ENCODE measurements around the gene NT5C3A.

NT5C3A gene

DNA sequence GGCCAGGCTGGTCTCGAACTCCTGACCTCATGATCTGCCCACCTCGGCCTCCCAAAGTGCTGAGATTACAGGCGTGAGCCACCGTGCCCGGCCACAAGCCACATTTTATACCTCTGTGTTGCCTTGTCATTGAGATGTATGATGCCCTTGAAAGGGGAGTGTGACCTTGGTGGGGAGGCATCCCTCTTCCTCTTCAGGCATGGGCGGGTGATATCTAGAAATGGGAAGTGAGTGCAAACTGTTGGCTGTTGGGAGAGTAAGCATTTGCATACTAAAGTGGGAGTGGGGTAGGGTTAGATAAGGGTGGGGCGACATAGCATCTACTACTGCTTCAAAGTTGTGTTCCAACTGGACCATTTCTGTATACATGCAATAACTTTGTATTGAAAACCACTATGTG, 26.6 kb upstream of the NT5C3A start:
- TF ChIP-seq, protein P1, sequence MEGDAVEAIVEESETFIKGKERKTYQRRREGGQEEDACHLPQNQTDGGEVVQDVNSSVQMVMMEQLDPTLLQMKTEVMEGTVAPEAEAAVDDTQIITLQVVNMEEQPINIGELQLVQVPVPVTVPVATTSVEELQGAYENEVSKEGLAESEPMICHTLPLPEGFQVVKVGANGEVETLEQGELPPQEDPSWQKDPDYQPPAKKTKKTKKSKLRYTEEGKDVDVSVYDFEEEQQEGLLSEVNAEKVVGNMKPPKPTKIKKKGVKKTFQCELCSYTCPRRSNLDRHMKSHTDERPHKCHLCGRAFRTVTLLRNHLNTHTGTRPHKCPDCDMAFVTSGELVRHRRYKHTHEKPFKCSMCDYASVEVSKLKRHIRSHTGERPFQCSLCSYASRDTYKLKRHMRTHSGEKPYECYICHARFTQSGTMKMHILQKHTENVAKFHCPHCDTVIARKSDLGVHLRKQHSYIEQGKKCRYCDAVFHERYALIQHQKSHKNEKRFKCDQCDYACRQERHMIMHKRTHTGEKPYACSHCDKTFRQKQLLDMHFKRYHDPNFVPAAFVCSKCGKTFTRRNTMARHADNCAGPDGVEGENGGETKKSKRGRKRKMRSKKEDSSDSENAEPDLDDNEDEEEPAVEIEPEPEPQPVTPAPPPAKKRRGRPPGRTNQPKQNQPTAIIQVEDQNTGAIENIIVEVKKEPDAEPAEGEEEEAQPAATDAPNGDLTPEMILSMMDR (conservative IDR thresholded peaks at IDR 0.05; ENCODE audit: low read depth, low read length) = no peak
- no peak overlapping the region for H3K4me3 ChIP-seq (ENCODE audit: low read length)
- DNase-seq (ENCODE audit: low read depth) = no peak

DNA sequence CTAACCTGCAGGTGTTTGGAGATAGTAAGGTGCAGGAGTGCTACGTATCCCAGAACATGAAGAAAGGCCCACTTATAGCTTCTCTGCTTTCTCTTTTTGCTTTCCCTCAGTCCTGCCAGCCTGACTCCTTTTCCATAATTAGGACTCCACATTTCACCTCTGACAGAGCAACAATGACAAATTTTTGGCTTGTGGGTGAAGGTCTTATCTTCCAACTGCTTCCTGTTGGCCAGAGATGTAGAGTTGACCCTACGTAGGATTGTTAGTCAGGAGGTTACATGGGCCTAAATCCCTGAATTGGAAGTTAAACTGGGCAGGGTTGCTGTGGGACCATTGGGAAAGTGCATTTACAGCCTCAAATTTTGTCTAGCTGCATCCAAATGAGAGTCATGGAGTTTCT, 25.3 kb upstream of the NT5C3A start:
- no peak overlapping the region for H3K4me3 ChIP-seq (ENCODE audit: low read length)
- TF ChIP-seq, protein P1 (conservative IDR thresholded peaks at IDR 0.05; ENCODE audit: low read depth, low read length) = no peak
- DNase-seq (ENCODE audit: low read depth) = no peak

DNA sequence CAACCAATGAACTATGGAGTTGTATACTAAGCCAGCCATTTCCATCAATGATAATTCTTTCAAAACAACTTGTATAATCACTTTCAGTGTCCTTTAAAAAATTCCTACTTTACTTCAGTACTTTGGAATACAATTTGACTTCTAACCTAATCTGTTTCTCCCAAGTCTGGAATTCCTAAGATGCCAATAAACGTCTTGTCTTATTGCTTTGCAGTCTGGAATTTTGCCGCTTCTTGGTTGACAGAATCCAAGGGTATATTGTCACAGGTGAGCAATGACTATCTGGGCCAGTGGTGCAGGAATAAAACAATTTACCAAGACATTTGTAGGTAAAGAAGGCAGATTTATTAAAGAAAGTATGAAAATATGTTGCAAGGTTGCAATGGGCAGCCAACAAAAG, 24.8 kb upstream of the NT5C3A start:
- TF ChIP-seq, protein P1 (conservative IDR thresholded peaks at IDR 0.05; ENCODE audit: low read depth, low read length) = no peak
- no peak overlapping the region for H3K4me3 ChIP-seq (ENCODE audit: low read length)
- DNase-seq (ENCODE audit: low read depth) = no peak

DNA sequence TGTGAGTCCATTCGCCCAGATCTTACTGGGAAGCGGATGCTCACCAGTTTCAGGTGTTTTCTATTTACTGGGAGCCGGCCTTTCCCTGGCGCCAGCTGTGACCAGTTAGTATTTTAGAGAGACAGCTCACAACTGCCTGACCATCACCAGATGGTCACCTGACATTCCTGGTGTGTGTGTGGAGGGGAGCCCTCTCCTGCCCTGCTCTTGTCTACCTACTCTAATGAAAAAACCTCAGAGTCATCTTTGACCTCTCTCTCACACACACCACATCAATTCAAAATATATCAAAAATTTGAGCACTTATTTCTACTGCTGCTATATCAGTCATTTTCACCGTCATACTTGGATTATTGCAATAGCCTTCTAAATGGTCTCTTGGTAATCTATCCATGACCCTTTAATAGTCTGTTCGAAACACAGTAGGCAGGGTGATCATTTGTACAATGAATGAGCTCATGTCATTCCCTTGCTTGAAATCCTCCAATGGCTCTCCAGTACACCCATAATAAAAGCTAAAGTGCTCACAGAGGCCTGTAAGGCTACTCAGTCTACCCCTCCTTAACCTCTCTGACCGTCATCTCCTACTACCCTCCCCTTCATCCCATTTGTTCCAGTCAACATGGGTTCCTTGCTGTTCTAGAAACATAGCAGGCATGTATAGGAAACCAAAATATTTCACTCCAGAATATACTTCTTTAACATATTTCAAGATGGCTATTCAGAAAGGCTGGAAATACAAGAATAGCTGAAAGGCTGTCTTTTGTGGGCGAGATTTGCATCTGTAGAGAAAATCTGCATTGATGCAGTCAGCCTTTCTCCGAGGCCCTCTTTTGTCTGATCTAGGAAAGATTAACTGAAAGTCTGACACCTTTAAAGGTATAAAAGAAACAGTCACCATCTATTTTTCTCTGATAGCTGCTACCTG, 17.5 kb upstream of the NT5C3A start:
- TF ChIP-seq, protein P1 (conservative IDR thresholded peaks at IDR 0.05; ENCODE audit: low read depth, low read length) = no peak
- no peak overlapping the region for H3K4me3 ChIP-seq (ENCODE audit: low read length)
- no peak for DNase-seq (ENCODE audit: low read depth)

DNA sequence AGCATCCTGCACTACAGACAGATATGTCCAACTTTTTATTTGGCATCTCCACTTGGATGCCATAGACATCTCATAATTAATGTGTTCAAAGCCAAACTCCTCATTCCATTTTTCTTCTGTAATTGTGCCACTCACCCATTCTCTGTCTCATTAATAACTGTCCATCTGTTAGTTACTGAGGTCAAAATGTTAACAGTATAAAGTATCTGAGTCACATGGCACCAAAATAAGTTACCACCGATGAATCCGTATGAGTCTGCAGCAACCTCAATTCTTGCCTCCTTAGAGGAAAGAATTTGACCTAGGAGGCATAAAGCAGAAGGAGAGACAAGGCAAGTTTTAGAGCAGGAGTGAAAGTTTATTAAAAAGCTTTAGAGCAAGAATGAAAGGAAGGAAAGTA, 16.5 kb upstream of the NT5C3A start:
- no peak overlapping the region for H3K4me3 ChIP-seq (ENCODE audit: low read length)
- TF ChIP-seq, protein P1 (conservative IDR thresholded peaks at IDR 0.05; ENCODE audit: low read depth, low read length) = no peak
- DNase-seq (ENCODE audit: low read depth) = no peak

DNA sequence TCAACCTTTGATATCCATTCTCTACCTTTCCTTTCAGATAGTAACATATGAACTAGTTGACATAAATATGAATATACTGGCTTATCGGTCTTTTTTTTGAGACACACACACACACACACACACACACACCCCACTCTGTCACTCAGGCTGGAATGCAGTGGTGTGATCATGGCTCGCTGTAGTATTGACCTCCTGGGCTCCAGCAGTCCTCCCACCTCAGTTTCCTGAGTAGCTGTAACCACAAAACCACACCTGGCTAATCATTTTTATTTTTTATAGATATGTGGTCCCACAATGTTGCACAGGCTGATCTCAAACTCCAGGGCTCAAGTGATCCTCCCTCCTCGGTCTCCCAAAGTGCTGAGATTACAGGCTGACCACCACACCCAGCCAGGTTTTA, 14.2 kb upstream of the NT5C3A start:
- DNase-seq (ENCODE audit: low read depth) = no peak
- no peak overlapping the region for H3K4me3 ChIP-seq (ENCODE audit: low read length)
- TF ChIP-seq, protein P1 (conservative IDR thresholded peaks at IDR 0.05; ENCODE audit: low read depth, low read length) = no peak

Data from retinal pigment epithelial cell (primary cell).